Activated CD8-positive, alpha-beta T cell treated with anti-CD3 and anti-CD28 coated beads, Interleukin-2, amount 10 ng/mL, durations not matched to agents 7 days and 5 days (primary cell): ENCODE measurements around the gene BACH2. TPM values are rescaled to one million over a fixed set of nuclear protein-coding genes. Genes with fewer than 3 reads are reported as not detected.
A peak's percentile ranks its signal among the peaks of the same experiment; 100 is the strongest.

ENCODE experiments used
- ATAC-seq: fragments of 150-1000 bp; cut with Tn5 transposase; one replicate; pipeline ENCODE4 v1.10.0; 2021; ENCODE audit warnings: moderate library complexity
- CTCF ChIA-PET: fragments of 350-600 bp; sonication (Branson Sonifier 250); formaldehyde crosslinking; loops from one replicate; lab custom pipeline; 2021; ENCODE audit warnings: antibody characterized with exemption; lab: Charles Lee
- POLR2A ChIA-PET: fragments of 350-600 bp; sonication (Branson Sonifier 250); formaldehyde crosslinking; loops from one replicate; lab custom pipeline; 2021; ENCODE audit warnings: antibody characterized with exemption; lab: Charles Lee
- DNase-seq: peaks from one replicate; pipeline ENCODE4 v3.0.0-alpha.2; 2020
- H3K27ac Mint-ChIP-seq: one replicate; pipeline ENCODE4 v1.8.0; 2021; ENCODE audit warnings: mild to moderate bottlenecking, mixed read lengths
- H3K27me3 Mint-ChIP-seq: one replicate; pipeline ENCODE4 v1.8.0; 2021; ENCODE audit warnings: low read depth, mixed read lengths
- H3K36me3 Mint-ChIP-seq: one replicate; pipeline ENCODE4 v1.8.0; 2021; ENCODE audit warnings: low read depth, mixed read lengths
- H3K4me1 Mint-ChIP-seq: one replicate; pipeline ENCODE4 v1.8.0; 2021; ENCODE audit warnings: low read depth, mixed read lengths
- H3K4me3 Mint-ChIP-seq: one replicate; pipeline ENCODE4 v1.8.0; 2021; ENCODE audit warnings: mild to moderate bottlenecking, mixed read lengths
- H3K9me3 Mint-ChIP-seq: one replicate; pipeline ENCODE4 v1.8.0; 2022; ENCODE audit warnings: mixed read lengths; ENCODE audit not compliant: insufficient read depth
- total RNA-seq, 2 experiments: library from RNA; stranded (reverse); gene quantifications; one replicate each; pipeline ENCODE4 v1.2.3, GENCODE V29; 2021

The BACH2 gene
- total RNA-seq, 2 experiments from 2014 or later = 61.3 to 70.9 TPM

- Mint-ChIP-seq H3K9me3 (peaks cover 4% of the 10 kb centered on the region), H3K4me3 (no peak overlapping the region), H3K27ac (peak overlapping the region; percentile 84), H3K27me3 (no peaks in the 10 kb centered on the region), H3K36me3 (peaks cover 16% of the 10 kb centered on the region), H3K4me1 (peaks cover 70% of the 10 kb centered on the region)
- DNase-seq (no peak), ATAC-seq (no peak)
- CTCF ChIA-PET = interaction anchor here (0.8 to 3.0 kb wide), 13 partner anchors 8 to 321 kb away, joined by 3 to 15 read pairs (median 4); no protein-coding TSS in a partner anchor
- POLR2A ChIA-PET = interaction anchor here (0.9 to 1.6 kb wide), 6 partner anchors 11 to 138 kb away, joined by 3 to 7 read pairs (median 4); no protein-coding TSS in a partner anchor
Observed at GRCh38 chr6:90157441-90157840, 139.2 kb downstream of the BACH2 start.

DNA sequence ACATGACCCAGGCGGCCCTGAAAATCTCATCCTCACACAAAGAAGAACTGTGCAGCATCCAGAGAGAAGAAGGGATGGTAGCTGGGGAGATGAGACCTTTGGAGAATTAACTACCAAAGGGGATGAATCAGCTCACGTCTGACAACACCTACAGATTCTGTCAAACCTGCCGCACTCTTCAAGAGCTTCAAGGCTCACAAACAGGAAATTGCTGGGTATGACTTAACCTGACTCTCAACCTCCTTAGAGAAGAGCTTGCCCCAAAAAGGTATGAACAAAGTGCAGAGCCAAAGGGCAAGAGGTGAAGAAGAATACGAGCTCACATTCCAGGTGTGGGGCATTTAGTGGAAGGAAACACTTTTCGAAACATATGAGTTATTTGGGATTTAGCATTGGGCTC, 139.8 kb downstream of the BACH2 start:
- Mint-ChIP-seq H3K4me1 (peaks cover 70% of the 10 kb centered on the region), H3K9me3 (peaks cover 4% of the 10 kb centered on the region), H3K27me3 (no peaks in the 10 kb centered on the region), H3K36me3 (peaks cover 16% of the 10 kb centered on the region), H3K4me3 (peak overlapping the region; percentile 37), H3K27ac (peak overlapping the region; percentile 84)
- ATAC-seq = peak; percentile 95
- POLR2A ChIA-PET = interaction anchor here (0.9 to 1.6 kb wide), 6 partner anchors 11 to 138 kb away, joined by 3 to 7 read pairs (median 4); no protein-coding TSS in a partner anchor
- CTCF ChIA-PET = interaction anchor here (0.9 to 3.0 kb wide), 11 partner anchors 8 to 317 kb away, joined by 3 to 15 read pairs (median 4); no protein-coding TSS in a partner anchor
- peak; percentile 68 for DNase-seq

DNA sequence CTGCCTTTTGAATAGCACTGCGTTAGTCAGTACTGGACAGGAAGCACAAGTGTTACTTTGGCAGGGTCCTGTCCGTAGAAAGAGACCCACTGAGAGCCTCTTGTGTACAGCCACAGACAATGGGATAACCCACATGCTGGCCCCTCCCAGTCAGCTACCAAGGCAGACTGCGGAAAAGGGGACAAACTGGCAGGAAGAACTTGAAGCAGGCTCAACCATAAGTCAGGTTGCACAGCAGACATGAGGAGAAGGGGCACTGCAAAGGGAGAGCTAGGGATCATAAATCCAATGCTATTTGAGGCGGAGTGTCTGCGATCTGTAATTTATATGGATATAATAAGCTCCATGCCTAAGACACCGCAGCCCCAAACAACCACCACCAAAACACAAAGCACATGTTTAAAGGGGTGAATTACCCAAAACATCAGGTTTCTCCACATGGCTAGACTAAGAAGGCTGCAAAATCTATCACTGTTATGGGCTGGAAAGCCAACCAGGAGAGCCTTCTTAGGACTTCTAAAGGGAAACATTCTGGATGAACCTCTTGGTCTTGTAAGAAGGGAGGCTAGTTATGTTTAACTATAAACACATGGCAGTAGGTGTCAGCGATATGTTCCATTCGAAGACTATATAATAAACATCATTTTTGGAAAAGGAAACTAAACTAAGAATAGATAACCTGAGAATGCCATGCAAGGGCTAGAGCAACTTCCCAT, 141.7 kb downstream of the BACH2 start:
- CTCF ChIA-PET = interaction anchor here (0.6 kb wide), 1 partner anchor 24 kb away, joined by 3 read pairs; no protein-coding TSS in a partner anchor
- no peak overlapping the region for H3K4me3 Mint-ChIP-seq
- POLR2A ChIA-PET = no interaction called here
- peaks cover 19% of the 10 kb centered on the region for H3K36me3 Mint-ChIP-seq
- H3K27ac Mint-ChIP-seq = peak overlapping the region; percentile 54
- no peak for DNase-seq
- peaks cover 4% of the 10 kb centered on the region for H3K9me3 Mint-ChIP-seq
- peaks cover 69% of the 10 kb centered on the region for H3K4me1 Mint-ChIP-seq
- H3K27me3 Mint-ChIP-seq = no peaks in the 10 kb centered on the region
- no peak for ATAC-seq

DNA sequence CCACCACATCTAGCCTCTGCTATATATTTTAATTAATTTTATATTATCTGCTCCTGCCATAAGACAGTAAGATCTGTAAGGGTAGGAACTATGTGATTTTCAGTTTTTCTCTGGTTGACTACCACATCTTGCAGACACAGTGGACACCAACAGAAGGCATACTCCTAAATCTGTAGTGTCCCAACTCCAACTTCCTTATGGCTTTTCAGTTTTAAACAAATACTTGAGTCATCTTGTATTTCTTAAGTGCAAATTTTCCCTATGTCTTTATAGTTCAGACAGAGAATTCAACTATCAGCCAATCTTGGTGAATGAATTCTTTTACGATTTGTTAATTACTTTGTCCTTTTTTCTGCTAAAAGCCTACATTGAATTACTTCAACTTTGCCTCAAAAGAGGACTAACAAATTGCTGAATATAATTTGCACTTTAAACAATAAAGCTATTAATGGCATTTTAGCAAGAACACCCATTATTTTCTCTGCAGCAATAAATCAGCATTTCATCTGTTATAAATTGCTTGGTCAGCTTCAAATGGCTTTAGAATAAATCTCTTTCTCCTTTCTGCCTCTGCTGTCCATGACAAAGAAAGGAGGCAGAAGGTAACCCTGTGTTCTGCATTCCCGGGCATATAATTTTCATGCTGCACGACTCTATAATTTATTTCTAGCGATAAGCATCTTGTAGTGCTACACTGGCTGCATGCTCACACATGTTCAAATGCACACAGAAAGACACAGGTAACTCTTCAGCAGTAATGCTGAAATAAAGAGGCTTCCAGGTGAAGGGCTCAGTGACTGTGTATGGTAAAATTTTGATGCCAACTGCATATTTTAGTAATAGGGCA, 144.8 kb downstream of the BACH2 start:
- H3K36me3 Mint-ChIP-seq = peaks cover 18% of the 10 kb centered on the region
- ChIA-PET POLR2A (no interaction called here), CTCF (interaction anchor here (0.7 to 0.9 kb wide), 2 partner anchors 10 to 20 kb away, joined by 3 to 4 read pairs; no protein-coding TSS in a partner anchor)
- no peak for DNase-seq
- peaks cover 66% of the 10 kb centered on the region for H3K4me1 Mint-ChIP-seq
- H3K27me3 Mint-ChIP-seq = no peaks in the 10 kb centered on the region
- H3K4me3 Mint-ChIP-seq = no peak overlapping the region
- ATAC-seq = no peak
- H3K9me3 Mint-ChIP-seq = no peaks in the 10 kb centered on the region
- no peak overlapping the region for H3K27ac Mint-ChIP-seq

DNA sequence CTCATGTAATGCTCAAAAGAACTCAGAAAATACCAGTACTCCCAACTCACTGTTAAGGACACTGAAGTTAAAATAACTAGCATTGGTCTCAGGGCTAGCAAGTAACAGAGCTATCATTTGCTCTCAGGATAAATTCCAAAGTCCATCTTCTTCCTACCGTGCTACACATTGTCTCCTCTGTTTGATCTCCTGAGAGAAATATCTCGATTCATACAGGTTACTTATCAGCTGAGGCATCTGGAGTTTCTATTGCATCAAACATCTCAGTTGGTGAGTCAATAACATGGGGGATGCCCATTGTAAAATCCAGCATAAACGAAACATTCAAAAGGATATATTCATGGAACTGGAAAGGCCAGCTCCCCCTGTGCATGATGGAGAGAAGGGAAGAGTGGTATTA, 147.4 kb downstream of the BACH2 start:
- POLR2A ChIA-PET = interaction anchor here (0.6 kb wide), 1 partner anchor 438 kb away, joined by 3 read pairs; the partner anchor contains the start of gene MAP3K7
- Mint-ChIP-seq H3K27ac (no peak overlapping the region), H3K9me3 (no peaks in the 10 kb centered on the region), H3K27me3 (no peaks in the 10 kb centered on the region), H3K4me1 (peaks cover 63% of the 10 kb centered on the region), H3K36me3 (peaks cover 21% of the 10 kb centered on the region), H3K4me3 (no peak overlapping the region)
- DNase-seq = no peak
- CTCF ChIA-PET = interaction anchor here (1.0 to 1.2 kb wide), 4 partner anchors 8 to 209 kb away, joined by 3 read pairs; no protein-coding TSS in a partner anchor
- ATAC-seq = peak; percentile 29

DNA sequence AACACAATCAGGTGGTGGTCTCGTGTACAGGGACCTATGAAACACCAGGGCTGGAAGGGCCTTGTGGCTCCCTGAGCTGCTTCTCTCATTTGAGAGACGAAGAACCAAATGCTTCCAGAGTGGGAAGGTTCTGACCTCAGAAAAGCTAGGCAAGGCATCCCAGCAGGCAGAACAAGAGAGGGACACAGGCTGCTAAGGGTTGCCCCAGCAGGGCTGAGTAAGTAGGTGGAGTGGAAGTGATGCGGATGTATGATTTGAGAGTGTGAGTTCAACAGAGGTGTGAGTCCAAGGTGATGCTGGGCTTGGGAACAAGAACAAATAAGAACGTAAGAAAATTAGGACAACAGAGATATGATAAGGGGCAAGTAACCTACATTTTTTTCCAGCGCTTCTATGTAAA, 147.8 kb downstream of the BACH2 start:
- peaks cover 19% of the 10 kb centered on the region for H3K36me3 Mint-ChIP-seq
- peaks cover 59% of the 10 kb centered on the region for H3K4me1 Mint-ChIP-seq
- ATAC-seq (peak; percentile 39), DNase-seq (no peak)
- POLR2A ChIA-PET = no interaction called here
- no peaks in the 10 kb centered on the region for H3K9me3 Mint-ChIP-seq
- CTCF ChIA-PET = interaction anchor here (1.0 to 1.2 kb wide), 3 partner anchors 9 to 37 kb away, joined by 3 read pairs; no protein-coding TSS in a partner anchor
- H3K27me3 Mint-ChIP-seq = no peaks in the 10 kb centered on the region
- no peak overlapping the region for H3K27ac Mint-ChIP-seq
- no peak overlapping the region for H3K4me3 Mint-ChIP-seq

DNA sequence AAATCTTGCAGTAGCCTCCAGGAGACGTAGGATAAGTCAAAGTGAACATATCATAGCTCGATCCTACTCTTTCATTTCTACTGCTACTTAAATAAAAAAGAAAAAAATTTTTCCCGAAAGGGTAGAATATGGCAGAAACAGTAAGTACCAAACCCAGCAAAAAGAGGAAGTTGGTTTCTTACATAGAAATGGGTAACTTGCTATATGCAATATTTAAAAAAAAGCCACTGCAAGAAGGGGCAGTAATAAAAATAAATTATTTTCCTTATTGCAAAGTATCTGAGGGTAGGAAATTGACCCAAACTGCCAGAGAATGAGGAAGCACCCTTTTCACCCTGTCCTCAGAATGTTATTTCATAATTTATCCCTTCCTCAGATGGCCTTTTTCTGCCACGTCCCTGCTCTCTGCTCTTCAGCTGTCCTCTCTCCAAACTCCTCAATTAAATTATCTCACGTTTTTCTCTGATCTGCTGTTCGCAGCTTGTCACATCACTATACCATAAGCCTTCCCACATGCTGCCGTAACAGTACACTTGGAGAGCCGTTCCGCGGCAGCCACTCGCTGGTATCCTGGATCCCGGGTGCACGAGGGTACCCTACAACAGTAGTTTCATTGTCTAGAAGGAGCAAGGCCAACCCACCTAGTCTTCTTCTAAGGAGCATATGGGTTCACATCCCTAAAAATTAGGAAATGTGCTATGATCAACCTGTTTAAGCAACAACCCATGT, 149.6 kb downstream of the BACH2 start:
- CTCF ChIA-PET = interaction anchor here (2.2 kb wide), 1 partner anchor 206 kb away, joined by 9 read pairs; no protein-coding TSS in a partner anchor

GRCh38 chr6:90146024-90146423, 150.6 kb downstream of the BACH2 start:
- no peaks in the 10 kb centered on the region for H3K27me3 Mint-ChIP-seq
- ChIA-PET CTCF (interaction anchor here (0.8 to 2.2 kb wide), 5 partner anchors 11 to 346 kb away, joined by 3 to 9 read pairs (median 4); no protein-coding TSS in a partner anchor), POLR2A (no interaction called here)
- no peak overlapping the region for H3K27ac Mint-ChIP-seq
- H3K4me3 Mint-ChIP-seq = no peak overlapping the region
- H3K4me1 Mint-ChIP-seq = peaks cover 57% of the 10 kb centered on the region
- H3K9me3 Mint-ChIP-seq = no peaks in the 10 kb centered on the region
- H3K36me3 Mint-ChIP-seq = peaks cover 22% of the 10 kb centered on the region
- DNase-seq (no peak), ATAC-seq (no peak)

More for the DNA sequence above, 149.6 kb downstream of the BACH2 start:
- ATAC-seq (no peak), DNase-seq (no peak)
- H3K27ac Mint-ChIP-seq = no peak overlapping the region
- no peaks in the 10 kb centered on the region for H3K9me3 Mint-ChIP-seq
- peaks cover 22% of the 10 kb centered on the region for H3K36me3 Mint-ChIP-seq
- H3K27me3 Mint-ChIP-seq = no peaks in the 10 kb centered on the region
- H3K4me3 Mint-ChIP-seq = no peak overlapping the region
- POLR2A ChIA-PET = no interaction called here
- peaks cover 57% of the 10 kb centered on the region for H3K4me1 Mint-ChIP-seq

DNA sequence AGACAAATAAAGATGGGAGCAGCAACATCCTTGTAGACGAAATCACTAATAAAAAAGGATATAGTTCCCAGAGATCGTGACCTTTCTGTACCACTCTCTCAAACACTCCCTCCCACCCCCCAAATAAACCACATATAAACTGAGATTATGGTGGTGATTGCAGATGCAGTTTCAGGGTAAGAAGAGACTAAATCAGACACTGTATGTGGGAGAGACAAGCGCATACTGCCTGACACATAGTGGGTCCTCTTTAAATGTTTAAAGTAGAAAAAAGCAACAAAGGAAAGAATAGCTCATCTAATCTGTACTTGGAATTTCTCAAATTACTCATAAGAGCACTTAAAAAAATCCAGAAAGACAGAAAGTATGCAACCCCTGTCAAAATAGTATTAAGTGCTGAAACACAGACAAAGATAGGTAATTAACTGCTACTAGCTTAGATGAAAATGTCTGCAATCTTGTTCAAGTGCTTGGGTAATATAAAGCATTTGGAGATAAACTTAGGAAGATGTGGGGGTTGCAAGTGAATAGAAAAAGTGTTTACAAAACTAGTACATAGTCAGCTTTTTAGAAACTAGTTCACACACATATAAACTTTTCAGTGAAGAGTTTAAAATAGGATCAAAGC, 151.6 kb downstream of the BACH2 start:
- ATAC-seq = no peak
- H3K27ac Mint-ChIP-seq = no peak overlapping the region
- H3K9me3 Mint-ChIP-seq = no peaks in the 10 kb centered on the region
- peaks cover 17% of the 10 kb centered on the region for H3K36me3 Mint-ChIP-seq
- peaks cover 53% of the 10 kb centered on the region for H3K4me1 Mint-ChIP-seq
- CTCF ChIA-PET = interaction anchor here (0.9 to 2.2 kb wide), 6 partner anchors 12 to 347 kb away, joined by 3 to 9 read pairs (median 4); no protein-coding TSS in a partner anchor
- no peak overlapping the region for H3K4me3 Mint-ChIP-seq
- H3K27me3 Mint-ChIP-seq = no peaks in the 10 kb centered on the region
- POLR2A ChIA-PET = interaction anchor here (0.8 kb wide), 1 partner anchor 18 kb away, joined by 3 read pairs; no protein-coding TSS in a partner anchor
- DNase-seq = no peak

DNA sequence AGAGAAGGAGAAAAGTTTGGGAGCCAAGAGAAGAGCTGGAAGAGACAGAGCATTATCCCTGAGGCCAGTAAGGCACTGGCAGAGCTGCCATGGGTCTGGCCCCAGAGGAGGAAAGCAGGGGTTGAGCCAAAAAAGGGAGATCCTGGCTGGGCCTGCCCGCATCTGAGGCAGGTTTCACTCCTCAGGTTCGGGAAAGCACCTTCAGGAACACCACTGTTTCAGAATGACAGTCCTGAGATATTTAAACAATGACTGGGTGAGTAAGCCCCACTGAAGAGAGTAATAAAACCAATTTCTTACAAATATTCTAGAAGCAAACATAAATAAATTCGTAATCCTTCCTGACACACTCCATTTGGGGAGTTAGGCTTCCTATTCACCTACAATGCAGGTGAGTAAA, 152.2 kb downstream of the BACH2 start:
- Mint-ChIP-seq H3K27me3 (no peaks in the 10 kb centered on the region), H3K36me3 (peaks cover 19% of the 10 kb centered on the region), H3K4me1 (peaks cover 49% of the 10 kb centered on the region), H3K27ac (no peak overlapping the region), H3K4me3 (no peak overlapping the region), H3K9me3 (no peaks in the 10 kb centered on the region)
- ChIA-PET POLR2A (interaction anchor here (0.6 kb wide), 1 partner anchor 34 kb away, joined by 3 read pairs; no protein-coding TSS in a partner anchor), CTCF (no interaction called here)
- no peak for DNase-seq
- no peak for ATAC-seq
